Measurements from ENCODE around the gene SEC24C. TPM values are rescaled to one million over a fixed set of nuclear protein-coding genes. Genes with fewer than 3 reads are reported as not detected.

SEC24C gene
- total RNA-seq, 1 experiment from 2014 or later, result 74.9 TPM

DNA sequence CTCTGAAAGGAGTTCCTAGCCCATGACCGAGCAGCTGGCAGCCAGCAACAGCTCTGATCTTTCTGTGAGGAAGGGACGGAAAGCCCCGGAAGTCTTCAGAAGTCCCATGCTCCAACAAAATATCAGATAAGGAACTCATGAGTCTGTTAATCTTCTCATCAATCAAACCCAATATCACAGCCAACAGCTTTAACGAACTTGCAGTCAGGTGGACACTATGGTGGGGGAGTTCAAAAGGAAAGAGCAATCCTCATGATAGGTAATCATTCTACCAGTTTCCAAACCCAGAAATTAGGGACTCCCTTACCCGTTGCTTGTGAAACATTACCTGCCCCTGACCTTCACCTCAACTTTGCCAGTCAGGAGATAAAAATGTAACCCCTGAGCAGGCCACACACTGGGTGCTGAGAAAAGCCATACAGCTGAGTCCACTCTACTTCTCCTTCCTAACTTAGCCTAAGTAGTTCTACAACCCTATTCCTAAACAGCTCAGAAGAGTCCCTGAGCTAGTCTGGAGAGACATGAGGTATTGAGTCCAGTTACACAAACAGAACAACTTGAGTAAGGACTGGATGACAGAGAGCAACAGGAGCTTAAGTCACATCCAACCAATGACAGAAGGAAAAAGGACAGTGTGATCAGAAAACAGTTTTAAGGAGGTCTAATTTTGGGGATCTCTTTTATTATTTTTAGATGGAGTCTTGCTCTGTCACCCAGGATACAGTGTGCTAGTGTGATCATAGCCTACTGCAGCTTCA lies 65.1 kb downstream of the SEC24C start:
- no peak for DNase-seq (ENCODE audit: low spot score)
- no peaks in the 10 kb centered on the region for H3K4me1 ChIP-seq (ENCODE audit: insufficient read depth, low read length, poor library complexity, severe bottlenecking)
- no peaks in the 10 kb centered on the region for H3K27me3 ChIP-seq (replicated peaks; ENCODE audit: insufficient read depth, low read depth, low read length, poor library complexity)
- peaks cover 23% of the 10 kb centered on the region for H3K36me3 ChIP-seq (ENCODE audit: insufficient read depth, low read length, poor library complexity, severe bottlenecking)
- intact Hi-C loops (cut with micrococcal nuclease; ENCODE audit: unreplicated experiment), result no loop called here
- ChIA-PET POLR2A (ENCODE audit: low non-redundant PET) (no interaction called here), CTCF (no interaction called here)
- H3K27ac ChIP-seq (ENCODE audit: low read depth, low read length, poor library complexity, severe bottlenecking), result no peak overlapping the region
- TF ChIP-seq EZH2 (IDR thresholded peaks at IDR 0.05; ENCODE audit: borderline replicate concordance, low read depth, low read length, poor library complexity, severe bottlenecking), result no peak
- TF ChIP-seq, protein P1, sequence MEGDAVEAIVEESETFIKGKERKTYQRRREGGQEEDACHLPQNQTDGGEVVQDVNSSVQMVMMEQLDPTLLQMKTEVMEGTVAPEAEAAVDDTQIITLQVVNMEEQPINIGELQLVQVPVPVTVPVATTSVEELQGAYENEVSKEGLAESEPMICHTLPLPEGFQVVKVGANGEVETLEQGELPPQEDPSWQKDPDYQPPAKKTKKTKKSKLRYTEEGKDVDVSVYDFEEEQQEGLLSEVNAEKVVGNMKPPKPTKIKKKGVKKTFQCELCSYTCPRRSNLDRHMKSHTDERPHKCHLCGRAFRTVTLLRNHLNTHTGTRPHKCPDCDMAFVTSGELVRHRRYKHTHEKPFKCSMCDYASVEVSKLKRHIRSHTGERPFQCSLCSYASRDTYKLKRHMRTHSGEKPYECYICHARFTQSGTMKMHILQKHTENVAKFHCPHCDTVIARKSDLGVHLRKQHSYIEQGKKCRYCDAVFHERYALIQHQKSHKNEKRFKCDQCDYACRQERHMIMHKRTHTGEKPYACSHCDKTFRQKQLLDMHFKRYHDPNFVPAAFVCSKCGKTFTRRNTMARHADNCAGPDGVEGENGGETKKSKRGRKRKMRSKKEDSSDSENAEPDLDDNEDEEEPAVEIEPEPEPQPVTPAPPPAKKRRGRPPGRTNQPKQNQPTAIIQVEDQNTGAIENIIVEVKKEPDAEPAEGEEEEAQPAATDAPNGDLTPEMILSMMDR (conservative IDR thresholded peaks at IDR 0.05; ENCODE audit: low read depth, low read length), result no peak
- no peaks in the 10 kb centered on the region for H3K9me3 ChIP-seq (ENCODE audit: low read depth, low read length, poor library complexity, severe bottlenecking)
- no peak overlapping the region for H3K4me3 ChIP-seq (ENCODE audit: low read depth, low read length, poor library complexity, severe bottlenecking)
- no TSS peak for BruUV-seq (replicated peaks)

DNA sequence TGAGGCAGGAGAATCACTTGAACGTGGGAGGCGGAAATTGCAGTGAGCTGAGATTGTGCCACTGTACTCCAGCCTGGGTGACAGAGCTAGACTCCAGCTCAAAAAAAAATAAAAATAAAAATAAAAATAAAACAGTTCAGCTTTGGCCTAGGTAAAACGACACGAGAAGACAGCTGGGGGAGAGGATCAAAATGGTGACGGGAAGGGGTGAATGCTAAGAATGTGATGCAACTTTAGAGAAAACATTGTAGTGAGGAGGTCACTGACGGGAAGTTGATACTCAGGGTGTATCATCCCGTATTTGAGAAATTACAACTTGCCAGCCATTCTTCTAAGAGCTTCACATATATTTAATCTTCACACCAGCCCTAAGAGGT lies 66.2 kb downstream of the SEC24C start:
- H3K36me3 ChIP-seq (ENCODE audit: insufficient read depth, low read length, poor library complexity, severe bottlenecking), result peaks cover 18% of the 10 kb centered on the region
- no peaks in the 10 kb centered on the region for H3K27me3 ChIP-seq (replicated peaks; ENCODE audit: insufficient read depth, low read depth, low read length, poor library complexity)
- CTCF ChIA-PET, result interaction anchor here (0.6 kb wide), 1 partner anchor 130 kb away, joined by 3 read pairs; no protein-coding TSS in a partner anchor
- H3K4me1 ChIP-seq (ENCODE audit: insufficient read depth, low read length, poor library complexity, severe bottlenecking), result no peaks in the 10 kb centered on the region
- POLR2A ChIA-PET (ENCODE audit: low non-redundant PET), result no interaction called here
- no peak for TF ChIP-seq EZH2 (IDR thresholded peaks at IDR 0.05; ENCODE audit: borderline replicate concordance, low read depth, low read length, poor library complexity, severe bottlenecking)
- TF ChIP-seq, protein P1 (conservative IDR thresholded peaks at IDR 0.05; ENCODE audit: low read depth, low read length), result no peak
- no peak for DNase-seq (ENCODE audit: low spot score)
- H3K27ac ChIP-seq (ENCODE audit: low read depth, low read length, poor library complexity, severe bottlenecking), result no peak overlapping the region
- BruUV-seq (replicated peaks), result no TSS peak
- H3K9me3 ChIP-seq (ENCODE audit: low read depth, low read length, poor library complexity, severe bottlenecking), result no peaks in the 10 kb centered on the region
- intact Hi-C loops (cut with micrococcal nuclease; ENCODE audit: unreplicated experiment), result loop anchor here (1.0 kb wide), 1 partner anchor 25 kb away; the partner anchor contains the start of gene ZSWIM8
- peak overlapping the region; percentile 97 for H3K4me3 ChIP-seq (ENCODE audit: low read depth, low read length, poor library complexity, severe bottlenecking)

DNA sequence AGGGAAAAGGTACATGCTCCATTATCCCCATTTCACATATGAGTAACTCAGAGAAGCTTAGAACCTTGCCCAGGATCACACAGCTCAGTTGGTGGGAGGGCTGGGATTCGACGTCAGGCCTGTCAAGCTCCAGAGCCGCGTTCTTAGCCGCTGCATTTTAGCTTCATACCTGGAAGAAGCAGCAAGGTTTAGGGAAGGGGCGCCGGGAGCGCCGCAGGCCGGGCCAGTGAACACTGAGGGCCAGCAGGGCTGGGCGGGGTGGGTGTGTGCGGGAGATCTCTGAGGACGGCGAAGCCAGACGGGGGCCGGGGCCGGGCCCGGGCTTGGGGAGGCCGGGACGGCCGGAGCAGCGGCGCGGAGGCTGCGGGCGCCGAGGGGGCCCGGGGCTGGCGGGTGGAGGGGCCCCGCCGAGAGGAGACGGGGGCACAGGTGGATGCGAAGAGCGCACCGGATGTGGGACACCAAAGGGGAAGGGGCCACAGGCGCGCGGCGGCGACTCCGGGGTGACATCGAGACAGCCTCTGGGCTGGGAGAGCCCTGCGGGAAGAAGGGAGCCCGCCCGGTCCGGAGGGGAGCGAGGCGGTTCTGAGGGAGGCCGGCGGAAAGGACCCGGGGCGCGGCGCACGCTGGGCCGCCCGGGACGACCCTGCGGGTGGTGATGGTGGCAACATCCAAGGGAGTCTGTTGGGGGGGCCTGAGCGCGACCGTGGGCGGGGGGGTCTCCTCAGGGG lies 66.7 kb downstream of the SEC24C start:
- intact Hi-C loops (cut with micrococcal nuclease; ENCODE audit: unreplicated experiment), result loop anchor here (1.0 kb wide), 1 partner anchor 26 kb away; the partner anchor contains the start of gene ZSWIM8
- CTCF ChIA-PET, result interaction anchor here (0.6 kb wide), 1 partner anchor 129 kb away, joined by 3 read pairs; no protein-coding TSS in a partner anchor
- DNase-seq (ENCODE audit: low spot score), result peak; percentile 24
- peak overlapping the region; percentile 97 for H3K4me3 ChIP-seq (ENCODE audit: low read depth, low read length, poor library complexity, severe bottlenecking)
- BruUV-seq (replicated peaks), result TSS peak; percentile 21
- H3K4me1 ChIP-seq (ENCODE audit: insufficient read depth, low read length, poor library complexity, severe bottlenecking), result no peaks in the 10 kb centered on the region
- peaks cover 13% of the 10 kb centered on the region for H3K36me3 ChIP-seq (ENCODE audit: insufficient read depth, low read length, poor library complexity, severe bottlenecking)
- TF ChIP-seq, protein P1 (conservative IDR thresholded peaks at IDR 0.05; ENCODE audit: low read depth, low read length), result no peak
- TF ChIP-seq EZH2 (IDR thresholded peaks at IDR 0.05; ENCODE audit: borderline replicate concordance, low read depth, low read length, poor library complexity, severe bottlenecking), result no peak
- H3K9me3 ChIP-seq (ENCODE audit: low read depth, low read length, poor library complexity, severe bottlenecking), result no peaks in the 10 kb centered on the region
- H3K27me3 ChIP-seq (replicated peaks; ENCODE audit: insufficient read depth, low read depth, low read length, poor library complexity), result no peaks in the 10 kb centered on the region
- H3K27ac ChIP-seq (ENCODE audit: low read depth, low read length, poor library complexity, severe bottlenecking), result peak overlapping the region; percentile 93
- POLR2A ChIA-PET (ENCODE audit: low non-redundant PET), result no interaction called here
